OCI-LY3 (cell line): Measurements from ENCODE around the gene FEM1B.

Experiments
- EZH2phosphoT487 ChIP-seq: fragments of 200-600 bp; shearing (Covaris generic); IDR thresholded peaks from 2 replicates; pipeline ENCODE4 v1.6.1; 2018; ENCODE audit warnings: antibody characterized with exemption, mixed run types, low read depth
- TF ChIP-seq, protein P1 (sequence below): fragments of 200-600, 300-600 bp; sonication (generic); IDR thresholded peaks from 2 replicates; pipeline ENCODE4 v1.5.1; 2014; ENCODE audit warnings: antibody characterized with exemption, low read length, low read depth

DNA sequence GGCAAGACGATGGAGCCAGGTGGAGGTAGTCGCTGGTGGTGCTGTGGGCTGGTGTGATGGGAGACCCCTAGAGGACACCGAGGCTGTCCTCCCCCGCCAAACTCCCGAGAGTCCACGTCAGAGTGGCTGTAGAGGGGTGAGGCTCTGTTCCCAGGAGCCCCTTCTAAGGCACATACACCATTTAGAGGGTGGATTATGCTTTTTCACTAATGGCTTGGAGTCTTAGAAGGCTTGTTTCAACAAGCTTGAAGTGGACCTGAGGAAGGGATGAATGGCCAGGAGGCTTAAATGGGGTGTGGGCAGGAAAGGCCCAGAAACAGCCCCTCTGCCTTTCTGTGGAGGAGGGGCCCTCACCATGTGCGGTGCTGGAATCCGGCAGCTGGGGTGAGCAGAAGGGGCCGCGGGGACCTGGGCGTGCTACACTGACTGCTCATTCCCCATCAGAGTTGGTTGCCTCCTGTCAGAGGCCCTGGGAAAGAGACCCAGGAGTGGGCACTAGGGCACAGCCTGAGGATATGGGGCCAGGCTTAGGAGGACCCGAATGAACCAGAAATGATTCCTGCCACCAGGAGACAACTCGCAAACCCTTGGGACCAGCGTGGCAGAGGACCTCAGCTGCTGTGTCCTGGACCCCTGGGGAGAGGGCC, 66.2 kb downstream of the FEM1B start:
- TF ChIP-seq, protein P1, sequence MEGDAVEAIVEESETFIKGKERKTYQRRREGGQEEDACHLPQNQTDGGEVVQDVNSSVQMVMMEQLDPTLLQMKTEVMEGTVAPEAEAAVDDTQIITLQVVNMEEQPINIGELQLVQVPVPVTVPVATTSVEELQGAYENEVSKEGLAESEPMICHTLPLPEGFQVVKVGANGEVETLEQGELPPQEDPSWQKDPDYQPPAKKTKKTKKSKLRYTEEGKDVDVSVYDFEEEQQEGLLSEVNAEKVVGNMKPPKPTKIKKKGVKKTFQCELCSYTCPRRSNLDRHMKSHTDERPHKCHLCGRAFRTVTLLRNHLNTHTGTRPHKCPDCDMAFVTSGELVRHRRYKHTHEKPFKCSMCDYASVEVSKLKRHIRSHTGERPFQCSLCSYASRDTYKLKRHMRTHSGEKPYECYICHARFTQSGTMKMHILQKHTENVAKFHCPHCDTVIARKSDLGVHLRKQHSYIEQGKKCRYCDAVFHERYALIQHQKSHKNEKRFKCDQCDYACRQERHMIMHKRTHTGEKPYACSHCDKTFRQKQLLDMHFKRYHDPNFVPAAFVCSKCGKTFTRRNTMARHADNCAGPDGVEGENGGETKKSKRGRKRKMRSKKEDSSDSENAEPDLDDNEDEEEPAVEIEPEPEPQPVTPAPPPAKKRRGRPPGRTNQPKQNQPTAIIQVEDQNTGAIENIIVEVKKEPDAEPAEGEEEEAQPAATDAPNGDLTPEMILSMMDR = no peak
- TF ChIP-seq EZH2phosphoT487 = no peak
